ENCODE results near the gene MRPS18A. TPM values are rescaled to one million over a fixed set of nuclear protein-coding genes. Genes with fewer than 3 reads are reported as not detected.

The MRPS18A gene
- total RNA-seq, 4 donors from 2014 or later = 30.7 to 47.4 (median 37.1) TPM

DNA sequence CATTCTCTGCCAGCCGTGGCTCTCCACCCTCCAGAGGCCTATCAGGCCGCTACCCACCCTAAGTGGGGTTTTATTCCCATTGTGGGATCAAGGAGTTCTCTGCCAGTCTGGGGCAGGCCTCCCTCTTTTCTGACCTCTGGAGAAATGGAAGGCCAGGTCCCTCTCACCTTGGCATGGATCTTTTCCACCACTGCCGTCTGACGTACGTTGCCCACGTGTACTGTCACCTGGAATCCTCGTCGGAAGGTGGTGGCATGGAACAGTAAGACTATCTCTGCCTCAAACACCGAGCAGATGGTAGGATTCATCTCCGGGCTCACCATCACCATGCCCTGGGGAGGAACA is 65.8 kb downstream of the MRPS18A start:
- Histone ChIP-seq H3K9me3 (no peaks in the 10 kb centered on the region), H3K27me3 (no peaks in the 10 kb centered on the region), H3K36me3 (peaks cover 42 to 84% (median 71%) of the 10 kb centered on the region in 4 donors), H3K27ac (replicated peaks in 1 of 4) (no peak overlapping the region), H3K4me3 (no peak overlapping the region), H3K4me1 (peaks cover 2 to 13% (median 5%) of the 10 kb centered on the region in 4 donors)
- 98% methylated on average over 9 of the region's 10 CpGs for WGBS
- TF ChIP-seq POLR2A (IDR thresholded peaks at IDR 0.05; ENCODE audit: low read depth) (no peak), POLR2AphosphoS5 (IDR thresholded peaks at IDR 0.05) (no peak), EP300 (IDR thresholded peaks at IDR 0.05) (no peak)
- TF ChIP-seq, protein P1, sequence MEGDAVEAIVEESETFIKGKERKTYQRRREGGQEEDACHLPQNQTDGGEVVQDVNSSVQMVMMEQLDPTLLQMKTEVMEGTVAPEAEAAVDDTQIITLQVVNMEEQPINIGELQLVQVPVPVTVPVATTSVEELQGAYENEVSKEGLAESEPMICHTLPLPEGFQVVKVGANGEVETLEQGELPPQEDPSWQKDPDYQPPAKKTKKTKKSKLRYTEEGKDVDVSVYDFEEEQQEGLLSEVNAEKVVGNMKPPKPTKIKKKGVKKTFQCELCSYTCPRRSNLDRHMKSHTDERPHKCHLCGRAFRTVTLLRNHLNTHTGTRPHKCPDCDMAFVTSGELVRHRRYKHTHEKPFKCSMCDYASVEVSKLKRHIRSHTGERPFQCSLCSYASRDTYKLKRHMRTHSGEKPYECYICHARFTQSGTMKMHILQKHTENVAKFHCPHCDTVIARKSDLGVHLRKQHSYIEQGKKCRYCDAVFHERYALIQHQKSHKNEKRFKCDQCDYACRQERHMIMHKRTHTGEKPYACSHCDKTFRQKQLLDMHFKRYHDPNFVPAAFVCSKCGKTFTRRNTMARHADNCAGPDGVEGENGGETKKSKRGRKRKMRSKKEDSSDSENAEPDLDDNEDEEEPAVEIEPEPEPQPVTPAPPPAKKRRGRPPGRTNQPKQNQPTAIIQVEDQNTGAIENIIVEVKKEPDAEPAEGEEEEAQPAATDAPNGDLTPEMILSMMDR (IDR thresholded peaks at IDR 0.05) = no peak
- intact Hi-C loops (cut with DNase I) = no loop called here
- no peak for DNase-seq (ENCODE audit: extremely low spot score)

Other genes with a start within 250 kb of the MRPS18A start
- gene DLK2, start 232.2 kb downstream of the MRPS18A start, total RNA-seq = under 1 TPM in 2 of 4 donors, not detected in 2; 0.32 to 0.33 TPM
- gene TJAP1, start 210.2 kb downstream of the MRPS18A start, total RNA-seq = 10 to 100 TPM; 19.9 to 34.4 (median 26.4) TPM
- 1 to 10 TPM in 1 of 4 donors, under 1 TPM in 2, not detected in 1; 0.50 to 1.4 (median 0.75) TPM for gene LRRC73, start 177.4 kb downstream of the MRPS18A start, total RNA-seq
- gene YIPF3, start 170.9 kb downstream of the MRPS18A start, total RNA-seq = 10 to 100 TPM; 73.6 to 96.9 (median 84.9) TPM
- 10 to 100 TPM in 3 of 4 donors, 1 to 10 TPM in 1; 9.1 to 30.3 (median 17.6) TPM for gene POLR1C, start 170.7 kb downstream of the MRPS18A start, total RNA-seq
- gene XPO5, start 111.8 kb downstream of the MRPS18A start, total RNA-seq = 10 to 100 TPM; 12.5 to 17.1 (median 15.7) TPM
- 1 to 10 TPM; 6.1 to 9.6 (median 7.7) TPM for gene POLH, start 111.6 kb downstream of the MRPS18A start, total RNA-seq
- gene GTPBP2, start 58.5 kb downstream of the MRPS18A start, total RNA-seq = 10 to 100 TPM; 28.2 to 31.0 (median 30.0) TPM
- 10 to 100 TPM; 17.9 to 26.7 (median 21.6) TPM for gene MAD2L1BP, start 52.0 kb downstream of the MRPS18A start, total RNA-seq
- under 1 TPM in 2 of 4 donors, not detected in 2; 0.17 to 0.34 TPM for gene RSPH9, start 42.8 kb downstream of the MRPS18A start, total RNA-seq
- gene VEGFA, start 82.4 kb upstream of the MRPS18A start, total RNA-seq = 10 to 100 TPM; 39.2 to 58.5 (median 45.0) TPM